ENCODE measurements around the gene CLSTN2.

Gene CLSTN2

DNA sequence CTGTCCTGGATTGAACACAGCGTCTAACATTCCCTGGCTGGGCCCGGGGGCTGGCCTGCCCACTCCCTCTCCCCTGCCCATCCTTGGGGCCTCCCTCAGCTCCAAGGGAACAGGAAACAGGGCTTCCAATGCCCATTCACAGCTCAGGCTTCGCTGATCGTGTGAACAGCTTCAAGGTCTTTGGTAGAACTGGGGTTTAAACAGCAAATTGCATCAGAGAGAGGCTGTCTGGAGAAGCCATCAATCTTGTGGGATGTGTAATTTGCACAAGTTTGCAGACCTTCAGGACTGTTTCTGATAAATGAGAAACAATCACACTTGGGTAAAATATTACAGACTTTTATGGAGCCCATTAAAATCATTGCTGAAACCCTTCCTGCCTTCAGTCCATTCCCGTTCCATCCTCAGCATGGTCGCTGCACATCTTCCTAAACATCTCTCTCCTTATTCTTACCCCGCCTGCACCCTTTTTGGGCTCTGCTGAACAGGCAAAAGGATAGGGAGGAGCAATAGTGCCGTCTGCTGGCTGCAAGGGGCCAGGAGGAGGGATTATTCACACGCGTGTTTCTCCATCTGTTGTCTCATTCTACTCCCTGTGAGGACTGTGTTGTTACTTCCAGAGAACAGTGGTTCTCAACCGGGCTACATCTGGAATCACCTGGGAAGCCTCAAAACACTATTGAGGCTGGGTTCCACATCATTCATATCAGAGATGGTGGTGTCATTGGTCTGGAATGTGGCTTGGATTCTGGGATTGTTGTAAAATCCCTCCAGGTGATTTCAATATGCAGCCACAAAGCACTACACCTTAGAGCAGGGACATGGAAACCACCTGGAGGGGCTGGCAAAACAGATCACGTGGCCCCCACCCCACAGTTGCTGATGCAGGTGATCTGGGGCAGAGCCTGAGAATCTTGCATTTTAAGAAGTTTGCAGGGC is 116.3 kb downstream of the CLSTN2 start:
- H3K79me2 ChIP-seq (ENCODE audit: control insufficient read depth, low read length), result no peaks in the 10 kb centered on the region
- no peak overlapping the region for H3K4me2 ChIP-seq (ENCODE audit: low read length)
- H3K4me3 ChIP-seq (ENCODE audit: low read length), result no peak overlapping the region
- no peaks in the 10 kb centered on the region for H3K9me3 ChIP-seq (ENCODE audit: control insufficient read depth, insufficient read depth, low read length)
- H3K36me3 ChIP-seq (ENCODE audit: control insufficient read depth, low read length), result no peaks in the 10 kb centered on the region
- H3K9me2 ChIP-seq (replicated peaks; ENCODE audit: control insufficient read depth, low read length), result no peaks in the 10 kb centered on the region
- no peak overlapping the region for H3K27ac ChIP-seq (ENCODE audit: low read depth, low read length)
- TF ChIP-seq CTCF (IDR thresholded peaks at IDR 0.05; ENCODE audit: low read depth, low read length, poor library complexity, severe bottlenecking), result peak; percentile 34
- TF ChIP-seq EZH2phosphoT487 (IDR thresholded peaks at IDR 0.05; ENCODE audit: borderline replicate concordance, low read length), result no peak
- no peaks in the 10 kb centered on the region for H3K4me1 ChIP-seq (ENCODE audit: control insufficient read depth, low read length)
- no peaks in the 10 kb centered on the region for H3F3A ChIP-seq (ENCODE audit: control insufficient read depth, insufficient read depth)
- H4K20me1 ChIP-seq (ENCODE audit: control insufficient read depth, insufficient read depth, low read depth, low read length), result no peaks in the 10 kb centered on the region
- peaks cover 3% of the 10 kb centered on the region; the same call in 1 of the 2 replicates for H3K27me3 ChIP-seq (ENCODE audit: control insufficient read depth, low read length)

DNA sequence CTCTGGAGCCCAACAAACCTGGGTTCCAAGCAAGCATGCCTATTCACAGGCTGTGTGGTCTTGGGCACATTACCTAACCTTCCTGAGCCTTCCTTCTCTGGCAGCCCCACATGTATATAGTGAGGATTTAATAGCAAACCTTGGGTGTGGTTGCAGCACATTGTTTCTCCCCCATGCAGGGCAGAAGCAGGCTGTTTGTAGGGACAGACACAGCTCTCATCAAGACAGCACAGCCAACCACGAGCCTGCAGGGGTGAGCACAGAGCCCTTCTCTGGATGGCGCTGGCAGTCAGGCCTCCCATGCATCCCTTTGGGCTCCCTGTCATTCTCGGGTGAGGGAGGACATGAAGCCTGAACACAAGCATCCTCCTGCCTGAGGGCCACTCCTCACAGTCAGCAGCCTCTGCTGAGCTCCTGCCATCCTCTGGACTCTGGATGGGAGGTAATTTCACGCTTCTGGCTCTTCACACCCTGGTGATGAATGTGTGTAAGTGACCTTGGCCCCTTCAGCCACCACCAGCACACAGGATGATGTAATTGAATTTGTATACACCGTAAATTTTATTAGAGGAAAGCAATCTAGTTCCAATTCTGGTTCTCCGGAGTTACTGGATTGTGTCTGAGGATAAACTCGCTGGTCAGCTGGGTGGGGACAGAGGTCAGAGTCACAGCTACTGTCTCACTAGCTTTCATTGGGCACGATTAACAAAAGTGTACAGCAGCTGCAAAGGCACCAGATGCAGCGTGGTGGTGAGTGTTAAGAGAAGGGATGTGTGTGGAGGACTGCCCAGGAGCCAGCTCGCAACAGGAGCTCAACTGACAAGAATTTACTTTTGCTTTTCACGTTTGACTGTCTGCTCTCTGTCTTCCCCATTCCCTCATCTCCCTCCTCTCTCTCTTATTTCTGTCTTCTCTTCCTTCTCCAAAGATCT is 118.1 kb downstream of the CLSTN2 start:
- no peaks in the 10 kb centered on the region for H4K20me1 ChIP-seq (ENCODE audit: control insufficient read depth, insufficient read depth, low read depth, low read length)
- H3K27me3 ChIP-seq (ENCODE audit: control insufficient read depth, low read length), result peaks cover 3% of the 10 kb centered on the region; the same call in 1 of the 2 replicates
- H3K9me2 ChIP-seq (replicated peaks; ENCODE audit: control insufficient read depth, low read length), result no peaks in the 10 kb centered on the region
- no peak overlapping the region for H3K4me3 ChIP-seq (ENCODE audit: low read length)
- no peaks in the 10 kb centered on the region for H3K79me2 ChIP-seq (ENCODE audit: control insufficient read depth, low read length)
- no peak overlapping the region for H3K4me2 ChIP-seq (ENCODE audit: low read length)
- H3K4me1 ChIP-seq (ENCODE audit: control insufficient read depth, low read length), result no peaks in the 10 kb centered on the region
- H3K27ac ChIP-seq (ENCODE audit: low read depth, low read length), result no peak overlapping the region
- H3K9me3 ChIP-seq (ENCODE audit: control insufficient read depth, insufficient read depth, low read length), result no peaks in the 10 kb centered on the region
- H3F3A ChIP-seq (ENCODE audit: control insufficient read depth, insufficient read depth), result no peaks in the 10 kb centered on the region
- TF ChIP-seq CTCF (IDR thresholded peaks at IDR 0.05; ENCODE audit: low read depth, low read length, poor library complexity, severe bottlenecking), result no peak
- TF ChIP-seq EZH2phosphoT487 (IDR thresholded peaks at IDR 0.05; ENCODE audit: borderline replicate concordance, low read length), result no peak
- H3K36me3 ChIP-seq (ENCODE audit: control insufficient read depth, low read length), result no peaks in the 10 kb centered on the region

- Histone ChIP-seq H3K27me3 (ENCODE audit: control insufficient read depth, low read length) (peaks cover 3% of the 10 kb centered on the region; the same call in 1 of the 2 replicates), H3K27ac (ENCODE audit: low read depth, low read length) (no peak overlapping the region), H3K4me3 (ENCODE audit: low read length) (no peak overlapping the region), H3K4me1 (ENCODE audit: control insufficient read depth, low read length) (no peaks in the 10 kb centered on the region), H4K20me1 (ENCODE audit: control insufficient read depth, insufficient read depth, low read depth, low read length) (no peaks in the 10 kb centered on the region), H3F3A (ENCODE audit: control insufficient read depth, insufficient read depth) (no peaks in the 10 kb centered on the region), H3K9me3 (ENCODE audit: control insufficient read depth, insufficient read depth, low read length) (no peaks in the 10 kb centered on the region), H3K9me2 (replicated peaks; ENCODE audit: control insufficient read depth, low read length) (no peaks in the 10 kb centered on the region), H3K79me2 (ENCODE audit: control insufficient read depth, low read length) (no peaks in the 10 kb centered on the region), H3K4me2 (ENCODE audit: low read length) (no peak overlapping the region), H3K36me3 (ENCODE audit: control insufficient read depth, low read length) (no peaks in the 10 kb centered on the region)
- TF ChIP-seq CTCF (IDR thresholded peaks at IDR 0.05; ENCODE audit: low read depth, low read length, poor library complexity, severe bottlenecking) (no peak), EZH2phosphoT487 (IDR thresholded peaks at IDR 0.05; ENCODE audit: borderline replicate concordance, low read length) (no peak)
Observed at GRCh38 chr3:140053794-140054193, 118.8 kb downstream of the CLSTN2 start.

All from DOHH2 (cell line).